ENCODE results near the gene PPIP5K1.
"Not testable (repeated sequence)": the region's sequence is repeated elsewhere in the genome, so short reads cannot be mapped to it uniquely, and the experiment has no call there.

Gene PPIP5K1

GRCh38 chr15:43538091-43538490 lies 51.9 kb downstream of the PPIP5K1 start:
- no peaks in the 10 kb centered on the region for H3K9me3 ChIP-seq (ENCODE audit: insufficient read depth, low read depth, low read length)
- no peak overlapping the region for H3K27ac ChIP-seq (ENCODE audit: low read length)
- H3K36me3 ChIP-seq (ENCODE audit: insufficient read depth, low read depth, low read length), result 0 out of 2 replicates have a peak, but pooled peaks cover 6% of the 10 kb centered on the region
- H3K9ac ChIP-seq (ENCODE audit: low read depth, low read length), result no peak overlapping the region
- H3K4me1 ChIP-seq (ENCODE audit: insufficient read depth, low read length), result no peaks in the 10 kb centered on the region
- no peak overlapping the region for H3K4me3 ChIP-seq (ENCODE audit: low read length)
- no peaks in the 10 kb centered on the region for H3K27me3 ChIP-seq (ENCODE audit: insufficient read depth, low read length)

GRCh38 chr15:43534897-43535296 lies 55.1 kb downstream of the PPIP5K1 start:
- no peak overlapping the region for H3K27ac ChIP-seq (ENCODE audit: low read length)

GRCh38 chr15:43532826-43533225 lies 57.2 kb downstream of the PPIP5K1 start:
- peaks cover 12% of the 10 kb centered on the region; the same call in 1 of the 2 replicates for H3K4me1 ChIP-seq (ENCODE audit: insufficient read depth, low read length)
- not testable (repeated sequence) for H3K9ac ChIP-seq (ENCODE audit: low read depth, low read length); H3K9me3 ChIP-seq (ENCODE audit: insufficient read depth, low read depth, low read length); H3K4me3 ChIP-seq (ENCODE audit: low read length); H3K27me3 ChIP-seq (ENCODE audit: insufficient read depth, low read length); H3K36me3 ChIP-seq (ENCODE audit: insufficient read depth, low read depth, low read length); H3K27ac ChIP-seq (ENCODE audit: low read length)

More at GRCh38 chr15:43534897-43535296, 55.1 kb downstream of the PPIP5K1 start:
- no peaks in the 10 kb centered on the region for H3K9me3 ChIP-seq (ENCODE audit: insufficient read depth, low read depth, low read length)
- H3K9ac ChIP-seq (ENCODE audit: low read depth, low read length), result no peak overlapping the region
- H3K4me1 ChIP-seq (ENCODE audit: insufficient read depth, low read length), result peaks cover 12% of the 10 kb centered on the region; the same call in 1 of the 2 replicates
- 0 out of 2 replicates have a peak, but pooled peaks cover 6% of the 10 kb centered on the region for H3K36me3 ChIP-seq (ENCODE audit: insufficient read depth, low read depth, low read length)
- no peak overlapping the region for H3K4me3 ChIP-seq (ENCODE audit: low read length)
- H3K27me3 ChIP-seq (ENCODE audit: insufficient read depth, low read length), result no peaks in the 10 kb centered on the region

GRCh38 chr15:43531018-43531670 lies 58.9 kb downstream of the PPIP5K1 start:
- peaks cover 12% of the 10 kb centered on the region; the same call in 1 of the 2 replicates for H3K4me1 ChIP-seq (ENCODE audit: insufficient read depth, low read length)
- no peaks in the 10 kb centered on the region; the same call in 1 of the 2 replicates for H3K27me3 ChIP-seq (ENCODE audit: insufficient read depth, low read length)
- 0 out of 2 replicates have a peak, but pooled peaks cover 6% of the 10 kb centered on the region for H3K36me3 ChIP-seq (ENCODE audit: insufficient read depth, low read depth, low read length)
- H3K27ac ChIP-seq (ENCODE audit: low read length), result no peak overlapping the region
- no peak overlapping the region for H3K4me3 ChIP-seq (ENCODE audit: low read length)
- no peaks in the 10 kb centered on the region for H3K9me3 ChIP-seq (ENCODE audit: insufficient read depth, low read depth, low read length)
- H3K9ac ChIP-seq (ENCODE audit: low read depth, low read length), result no peak overlapping the region

- Histone ChIP-seq H3K9ac (ENCODE audit: low read depth, low read length) (no peak overlapping the region), H3K4me3 (ENCODE audit: low read length) (no peak overlapping the region), H3K9me3 (ENCODE audit: insufficient read depth, low read depth, low read length) (no peaks in the 10 kb centered on the region; the same call in 1 of the 2 replicates), H3K4me1 (ENCODE audit: insufficient read depth, low read length) (peaks cover 12% of the 10 kb centered on the region; the same call in 1 of the 2 replicates), H3K36me3 (ENCODE audit: insufficient read depth, low read depth, low read length) (0 out of 2 replicates have a peak, but pooled peaks cover 1% of the 10 kb centered on the region), H3K27me3 (ENCODE audit: insufficient read depth, low read length) (no peaks in the 10 kb centered on the region; the same call in 1 of the 2 replicates), H3K27ac (ENCODE audit: low read length) (no peak overlapping the region)
Measured at GRCh38 chr15:43529587-43530345, 60.2 kb downstream of the PPIP5K1 start.

GRCh38 chr15:43529141-43529540 lies 60.9 kb downstream of the PPIP5K1 start:
- no peaks in the 10 kb centered on the region for H3K36me3 ChIP-seq (ENCODE audit: insufficient read depth, low read depth, low read length)

GRCh38 chr15:43528542-43529007 lies 61.4 kb downstream of the PPIP5K1 start:
- Histone ChIP-seq H3K9ac (ENCODE audit: low read depth, low read length) (no peak overlapping the region), H3K4me3 (ENCODE audit: low read length) (no peak overlapping the region), H3K36me3 (ENCODE audit: insufficient read depth, low read depth, low read length) (no peaks in the 10 kb centered on the region; the same call in 1 of the 2 replicates), H3K9me3 (ENCODE audit: insufficient read depth, low read depth, low read length) (no peaks in the 10 kb centered on the region; the same call in 1 of the 2 replicates), H3K4me1 (ENCODE audit: insufficient read depth, low read length) (peaks cover 12% of the 10 kb centered on the region; the same call in 1 of the 2 replicates), H3K27ac (ENCODE audit: low read length) (no peak overlapping the region), H3K27me3 (ENCODE audit: insufficient read depth, low read length) (no peaks in the 10 kb centered on the region; the same call in 1 of the 2 replicates)

More at GRCh38 chr15:43529141-43529540, 60.9 kb downstream of the PPIP5K1 start:
- no peaks in the 10 kb centered on the region; the same call in 1 of the 2 replicates for H3K27me3 ChIP-seq (ENCODE audit: insufficient read depth, low read length)
- no peaks in the 10 kb centered on the region; the same call in 1 of the 2 replicates for H3K9me3 ChIP-seq (ENCODE audit: insufficient read depth, low read depth, low read length)
- H3K9ac ChIP-seq (ENCODE audit: low read depth, low read length), result no peak overlapping the region
- peaks cover 12% of the 10 kb centered on the region; the same call in 1 of the 2 replicates for H3K4me1 ChIP-seq (ENCODE audit: insufficient read depth, low read length)
- H3K4me3 ChIP-seq (ENCODE audit: low read length), result no peak overlapping the region
- H3K27ac ChIP-seq (ENCODE audit: low read length), result no peak overlapping the region

GRCh38 chr15:43527802-43528541 lies 62.0 kb downstream of the PPIP5K1 start:
- H3K27ac ChIP-seq (ENCODE audit: low read length), result no peak overlapping the region
- H3K9me3 ChIP-seq (ENCODE audit: insufficient read depth, low read depth, low read length), result no peaks in the 10 kb centered on the region; the same call in 1 of the 2 replicates
- H3K36me3 ChIP-seq (ENCODE audit: insufficient read depth, low read depth, low read length), result no peaks in the 10 kb centered on the region; the same call in 1 of the 2 replicates
- H3K4me3 ChIP-seq (ENCODE audit: low read length), result no peak overlapping the region
- H3K9ac ChIP-seq (ENCODE audit: low read depth, low read length), result no peak overlapping the region
- H3K4me1 ChIP-seq (ENCODE audit: insufficient read depth, low read length), result peaks cover 12% of the 10 kb centered on the region; the same call in 1 of the 2 replicates
- H3K27me3 ChIP-seq (ENCODE audit: insufficient read depth, low read length), result no peaks in the 10 kb centered on the region; the same call in 1 of the 2 replicates

- H3K4me1 ChIP-seq (ENCODE audit: insufficient read depth, low read length), result peaks cover 12% of the 10 kb centered on the region; the same call in 1 of the 2 replicates
- H3K27me3 ChIP-seq (ENCODE audit: insufficient read depth, low read length), result no peaks in the 10 kb centered on the region; the same call in 1 of the 2 replicates
- no peak overlapping the region for H3K9ac ChIP-seq (ENCODE audit: low read depth, low read length)
- H3K4me3 ChIP-seq (ENCODE audit: low read length), result no peak overlapping the region
- no peaks in the 10 kb centered on the region; the same call in 1 of the 2 replicates for H3K9me3 ChIP-seq (ENCODE audit: insufficient read depth, low read depth, low read length)
- H3K36me3 ChIP-seq (ENCODE audit: insufficient read depth, low read depth, low read length), result no peaks in the 10 kb centered on the region; the same call in 1 of the 2 replicates
- H3K27ac ChIP-seq (ENCODE audit: low read length), result no peak overlapping the region
Measured at GRCh38 chr15:43527016-43527801, 62.8 kb downstream of the PPIP5K1 start.

- Histone ChIP-seq H3K27ac (ENCODE audit: low read length) (no peak overlapping the region), H3K4me1 (ENCODE audit: insufficient read depth, low read length) (peaks cover 6% of the 10 kb centered on the region; the same call in 1 of the 2 replicates), H3K36me3 (ENCODE audit: insufficient read depth, low read depth, low read length) (no peaks in the 10 kb centered on the region; the same call in 1 of the 2 replicates), H3K9ac (ENCODE audit: low read depth, low read length) (no peak overlapping the region), H3K27me3 (ENCODE audit: insufficient read depth, low read length) (peaks cover 2% of the 10 kb centered on the region; the same call in 1 of the 2 replicates), H3K4me3 (ENCODE audit: low read length) (no peak overlapping the region), H3K9me3 (ENCODE audit: insufficient read depth, low read depth, low read length) (no peaks in the 10 kb centered on the region; the same call in 1 of the 2 replicates)
Measured at GRCh38 chr15:43526261-43526930, 63.6 kb downstream of the PPIP5K1 start.

All from iPS-20b (cell line).